Stimulated activated CD8-positive, alpha-beta memory T cell treated with anti-CD3 and anti-CD28 coated beads, Interleukin-7, amount 100 ng/mL, for 48 hours (primary cell): ENCODE data around the gene LIFR.
"Not testable (repeated sequence)": the region's sequence is repeated elsewhere in the genome, so short reads cannot be mapped to it uniquely, and the experiment has no call there.

Experiments
- DNase-seq, 2 donors: peaks; one replicate each; pipeline ENCODE4 v3.0.0-alpha.2; 2020; ENCODE audit warnings: low read depth in 1 of 2; ENCODE audit errors: extremely low read depth in 1 of 2

Gene LIFR

DNA sequence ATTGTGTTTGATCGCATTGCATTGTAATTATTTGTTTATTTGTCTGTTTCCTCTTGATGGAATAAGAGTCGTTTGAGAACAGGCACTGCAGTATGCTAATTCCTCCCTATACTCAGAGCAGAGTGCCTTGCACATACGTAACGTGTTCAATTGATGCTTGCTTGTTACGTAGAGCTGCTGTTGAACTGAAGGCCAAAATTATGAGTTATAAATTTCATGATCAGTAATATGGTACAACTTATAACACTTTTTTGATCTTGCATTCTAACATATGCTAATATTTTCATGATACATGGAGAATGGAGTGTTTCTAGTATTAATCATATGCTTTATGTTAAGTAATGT is 26.5 kb upstream of the LIFR start:
- no peak for DNase-seq

DNA sequence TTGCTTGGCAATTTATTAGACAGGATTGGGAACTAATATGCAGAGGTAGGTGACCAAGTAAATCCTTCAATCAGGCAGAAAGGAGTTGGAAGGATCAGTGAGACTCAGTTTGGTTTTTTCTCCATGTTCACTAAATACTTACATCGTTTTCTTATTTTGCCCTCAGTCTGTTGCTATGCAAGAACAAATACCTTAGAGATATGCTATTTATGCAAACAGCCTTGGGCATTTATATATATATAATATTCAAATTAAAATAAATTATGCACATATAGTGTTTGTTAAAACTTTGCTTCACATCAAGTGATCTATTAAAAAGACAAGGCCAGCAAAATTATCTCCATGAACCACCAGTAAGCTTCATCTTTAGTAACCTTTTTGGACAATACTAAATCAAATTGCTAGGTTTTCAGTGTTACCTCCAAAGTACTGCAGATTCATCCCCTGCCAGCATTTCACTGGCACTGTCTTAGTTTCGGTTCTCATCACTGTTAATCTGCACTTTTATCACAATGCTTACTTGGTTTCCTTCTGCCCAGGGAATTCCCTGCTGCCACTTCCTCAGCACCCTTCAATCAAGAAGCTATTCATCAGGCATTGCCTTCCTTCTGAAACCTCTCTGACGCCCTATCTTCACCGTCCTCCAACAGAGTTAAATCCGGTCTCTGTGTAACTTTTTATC is 26.0 kb upstream of the LIFR start:
- DNase-seq = no peak

DNA sequence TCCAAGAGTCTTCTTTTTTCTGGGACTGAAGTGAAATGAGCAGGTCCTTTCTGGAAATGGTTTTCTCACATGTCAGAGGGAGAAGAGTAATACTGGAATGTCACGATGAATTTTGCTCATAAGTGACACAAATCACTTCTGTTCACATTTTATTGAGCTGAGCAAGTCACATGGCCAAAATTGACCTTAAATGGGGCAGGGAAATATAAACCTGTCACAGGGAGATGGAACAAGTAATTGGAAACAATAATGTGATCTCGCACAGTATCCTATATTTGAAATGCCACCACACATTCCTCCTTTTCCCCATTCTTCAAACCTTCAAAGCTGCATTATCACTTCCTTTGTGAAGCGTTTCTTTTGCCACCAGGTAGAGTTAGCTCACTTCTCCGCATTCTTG is 25.2 kb upstream of the LIFR start:
- DNase-seq = no peak

- DNase-seq = no peak
Measured at GRCh38 chr5:38579105-38579504, 22.7 kb upstream of the LIFR start.

DNA sequence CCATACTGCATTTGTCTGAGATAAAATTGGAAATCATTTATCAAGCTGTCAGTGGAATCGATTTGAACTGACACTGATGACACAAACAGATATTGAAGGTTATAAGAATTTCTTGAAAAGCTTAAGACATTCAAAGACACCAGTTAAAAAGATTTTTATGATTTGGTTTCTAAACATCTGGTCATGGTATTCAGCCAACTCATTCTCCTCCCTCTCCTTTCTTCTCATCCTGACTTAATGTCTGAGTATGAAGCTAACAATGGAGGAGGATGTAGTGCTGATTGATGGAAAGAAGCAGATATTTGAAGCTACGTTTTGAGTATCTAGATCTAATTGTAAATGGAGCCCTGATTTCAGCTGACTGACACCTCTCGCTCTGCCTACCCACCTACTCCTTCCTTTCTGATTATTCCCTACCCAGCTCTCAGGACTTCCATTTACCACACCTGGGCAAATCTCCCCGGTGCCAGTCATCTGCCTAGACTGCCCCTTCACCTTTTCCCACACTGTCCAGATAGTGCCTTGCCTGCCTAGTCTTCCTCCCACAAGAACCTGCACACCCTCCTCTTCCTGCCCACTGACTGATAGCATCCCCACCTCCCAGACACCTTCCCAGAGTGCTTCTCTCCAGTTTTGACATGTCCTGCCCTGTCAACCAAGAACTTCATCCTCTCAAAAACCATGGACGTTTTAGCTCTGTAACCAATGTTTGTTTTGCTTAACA is 20.7 kb upstream of the LIFR start:
- no peak for DNase-seq

GRCh38 chr5:38576442-38576841 is 20.0 kb upstream of the LIFR start:
- no peak for DNase-seq

DNA sequence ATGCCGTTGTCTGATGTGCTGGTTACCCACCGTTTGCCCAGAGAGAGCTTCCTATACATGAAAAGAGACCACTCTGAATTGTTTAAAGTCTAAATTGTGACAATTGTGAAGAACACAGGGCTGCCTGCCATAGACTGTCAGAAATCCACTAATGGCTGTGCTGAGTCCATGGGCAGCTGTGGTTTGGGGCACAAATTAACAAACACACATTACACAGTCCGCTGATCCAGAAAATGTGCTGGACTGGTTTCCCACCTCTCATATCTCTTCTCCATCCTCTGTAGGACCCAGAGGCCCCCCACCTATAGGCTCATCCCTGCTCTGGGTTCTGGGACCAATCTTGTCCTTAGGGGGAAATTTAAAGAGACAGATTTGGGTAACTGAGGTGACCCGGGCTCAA is 19.0 kb upstream of the LIFR start:
- DNase-seq = no peak

DNA sequence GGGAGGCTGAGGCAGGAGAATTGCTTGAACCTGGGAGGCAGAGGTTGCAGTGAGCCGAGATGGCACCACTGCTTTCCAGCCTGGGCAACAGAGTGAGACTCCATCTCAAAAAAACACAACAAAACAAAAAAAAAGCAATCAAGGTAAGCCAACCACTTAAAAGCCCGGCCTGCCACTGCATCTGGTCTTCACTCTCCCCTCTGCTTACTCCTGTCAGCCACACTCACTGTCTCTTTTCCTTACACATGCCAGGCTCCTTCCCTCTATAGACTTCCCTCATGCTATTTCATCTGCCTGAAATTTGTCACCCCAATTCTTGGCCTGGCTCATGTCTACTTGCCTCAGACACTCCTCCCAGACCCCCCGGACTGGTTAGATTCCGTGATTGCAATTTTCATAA is 17.6 kb upstream of the LIFR start:
- no peak for DNase-seq

GRCh38 chr5:38573521-38573920 is 17.1 kb upstream of the LIFR start:
- DNase-seq = no peak

GRCh38 chr5:38569180-38569579 is 12.7 kb upstream of the LIFR start:
- DNase-seq = no peak

GRCh38 chr5:38567306-38567705 is 10.9 kb upstream of the LIFR start:
- not testable (repeated sequence) for DNase-seq

DNA sequence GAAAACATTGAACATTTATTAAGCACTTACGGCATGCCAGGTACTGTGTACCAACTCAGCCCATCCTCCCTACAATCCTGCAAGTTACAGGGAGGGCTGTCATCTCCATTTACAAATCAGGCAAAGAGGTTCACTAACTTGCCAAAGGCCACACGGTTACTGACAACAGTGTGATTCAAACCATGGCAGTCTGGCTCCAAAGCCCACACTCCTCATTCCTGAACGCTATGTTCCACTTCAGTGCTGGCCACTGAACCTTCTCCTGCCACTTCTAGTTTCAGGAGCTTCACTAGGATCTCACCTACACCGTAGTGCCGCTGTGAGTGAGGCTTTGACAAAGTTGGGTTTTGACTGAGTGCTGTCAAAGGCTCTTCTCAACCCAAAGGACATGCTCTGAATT is 7.2 kb upstream of the LIFR start:
- no peak for DNase-seq

DNA sequence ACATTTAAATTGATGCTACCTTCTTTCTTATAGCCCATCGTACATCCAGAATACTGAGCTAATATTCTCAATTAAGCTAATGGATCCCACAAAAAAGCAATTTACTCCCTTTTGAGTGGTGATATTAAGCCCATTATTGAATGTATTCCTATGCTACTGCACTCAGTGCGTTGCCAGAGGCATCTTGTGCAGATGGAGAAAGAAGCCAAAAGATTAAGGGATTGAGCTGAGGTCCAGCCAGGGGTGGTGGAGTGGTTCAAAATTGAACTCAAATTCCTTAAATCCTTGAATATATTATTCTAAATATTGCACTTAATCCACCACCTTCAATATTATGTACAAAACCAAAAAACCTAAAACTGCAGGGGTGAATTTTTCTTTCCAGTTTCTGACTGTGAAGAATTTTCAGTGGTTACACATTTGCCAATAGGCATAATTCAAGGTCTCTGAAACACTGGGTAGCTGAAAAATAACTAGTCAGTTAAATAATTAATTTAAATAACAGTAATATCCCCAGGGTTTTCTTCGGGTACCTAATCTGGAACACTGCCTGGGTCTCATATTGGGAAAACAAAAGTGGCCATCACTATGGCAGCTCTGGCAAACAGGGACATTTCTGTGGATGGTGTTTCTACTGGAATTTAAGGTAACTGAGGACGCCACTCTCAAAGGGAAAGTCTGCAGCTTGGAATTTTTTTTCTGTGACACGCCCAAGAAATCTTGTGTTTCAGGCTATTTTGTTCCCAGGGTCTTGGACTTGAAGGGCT is 6.2 kb upstream of the LIFR start:
- DNase-seq = no peak

- no peak for DNase-seq
Measured at GRCh38 chr5:38559428-38559827, 3.0 kb upstream of the LIFR start.

- DNase-seq = no peak
Measured at GRCh38 chr5:38557792-38558191, 1.3 kb upstream of the LIFR start.

GRCh38 chr5:38557308-38557710 is 863 bp upstream of the LIFR start:
- DNase-seq = no peak

- DNase-seq = no peak
Measured at GRCh38 chr5:38556088-38556598, 303 bp downstream of the LIFR start.

DNA sequence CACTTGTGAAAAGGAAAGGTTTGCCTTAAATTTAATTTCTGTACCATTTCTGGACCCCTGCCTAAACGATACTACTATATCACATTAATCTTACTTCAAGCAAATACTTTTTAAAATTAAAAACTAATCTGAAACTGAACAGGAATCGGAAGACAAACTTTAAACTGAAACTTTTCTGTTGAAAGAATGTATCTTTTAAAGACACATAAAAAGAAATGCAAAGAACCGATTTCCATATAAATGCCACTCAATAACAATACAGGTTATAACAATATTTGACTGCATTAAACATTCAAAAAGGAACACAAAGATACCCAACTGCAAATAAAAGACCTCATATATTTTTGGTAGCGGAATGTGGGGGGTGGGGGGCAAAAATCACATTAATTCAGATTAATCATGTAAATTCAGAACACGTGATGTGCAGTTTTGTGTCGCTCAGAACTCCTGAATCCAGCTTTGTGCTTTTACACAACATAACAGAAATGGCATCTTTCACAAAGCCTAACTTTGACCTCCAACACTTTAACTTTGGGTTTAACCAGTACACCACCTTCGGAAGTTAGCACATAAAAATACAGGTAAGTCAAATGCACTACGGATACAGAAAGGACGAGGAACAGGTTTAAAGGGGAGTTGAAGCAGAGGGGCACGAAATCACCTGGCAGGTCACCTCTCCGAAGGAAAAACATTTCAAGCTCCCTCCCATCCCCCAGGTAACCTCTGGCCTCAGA is 925 bp downstream of the LIFR start:
- no peak for DNase-seq

DNA sequence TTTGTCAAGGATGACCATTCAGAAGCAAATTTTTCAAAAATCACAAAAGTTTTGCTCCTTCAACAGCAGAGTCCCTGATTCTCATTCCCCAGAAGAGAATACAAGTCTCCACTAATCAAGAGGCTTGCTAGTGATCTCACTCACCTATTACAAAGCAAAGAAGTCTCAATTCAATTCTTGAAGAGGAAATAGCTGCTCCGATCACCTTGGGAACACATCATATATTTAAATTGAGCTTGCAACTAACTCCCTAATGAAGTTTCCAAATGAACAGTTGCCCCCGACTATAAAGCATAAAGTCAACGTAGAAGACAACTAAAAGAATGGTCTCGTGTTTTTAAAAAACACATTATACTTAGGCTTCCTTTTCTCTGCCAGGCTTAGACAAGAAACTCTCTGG is 1.6 kb downstream of the LIFR start:
- no peak for DNase-seq

DNA sequence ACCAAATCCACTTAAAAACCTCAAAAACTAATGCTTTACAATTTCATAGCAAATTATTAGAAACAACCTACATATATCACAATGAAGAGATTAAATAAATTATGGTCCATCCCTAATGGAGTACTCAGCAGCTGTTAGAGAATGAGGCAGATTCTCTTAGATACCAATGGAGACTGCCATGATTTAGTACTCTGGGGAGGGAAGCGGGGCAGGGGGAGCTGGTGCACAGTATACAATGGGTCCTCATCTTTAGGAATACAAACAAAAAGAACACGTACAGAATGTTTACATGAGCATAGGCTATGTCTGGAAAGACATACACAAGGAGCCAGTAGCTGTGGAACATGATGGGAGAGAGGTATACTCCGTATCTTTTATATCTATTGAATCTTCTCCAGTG is 2.0 kb downstream of the LIFR start:
- DNase-seq = no peak

DNA sequence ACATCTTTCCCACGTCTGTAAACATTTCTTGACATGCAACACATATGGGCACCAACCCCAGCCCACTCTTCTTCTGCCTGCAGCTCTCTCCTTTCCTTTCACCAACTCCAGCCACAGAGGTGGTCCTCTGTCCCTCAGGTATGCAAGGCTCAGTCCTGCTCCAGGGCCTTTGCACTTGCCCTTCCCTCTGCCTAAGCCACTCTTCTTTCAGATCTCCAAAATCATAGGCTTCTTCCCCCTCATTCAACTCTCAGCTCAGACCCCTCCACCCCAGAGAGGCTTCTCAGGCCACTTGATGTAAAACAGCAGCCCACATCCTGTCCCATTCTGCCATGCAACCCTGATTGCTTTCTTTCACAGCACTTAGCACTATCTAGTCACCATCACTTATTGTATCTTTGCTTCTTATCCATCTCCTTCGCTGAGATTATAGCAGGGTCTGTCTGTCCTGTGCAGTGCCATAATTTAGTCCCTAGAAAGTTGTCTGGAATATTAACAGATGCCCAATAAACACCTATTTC is 3.4 kb downstream of the LIFR start:
- no peak for DNase-seq
